BE2C (cell line): Measurements from ENCODE around the gene DUSP22.

ENCODE experiments used
- DNase-seq: peaks from one replicate; pipeline ENCODE4 v3.0.0-alpha.2; 2020
- H3K27me3 ChIP-seq: fragments of 250-450 bp; sonication (Bioruptor Pico); 2 replicates; pipeline ENCODE4 v1.5.1; 2020; ENCODE audit warnings: mild to moderate bottlenecking
- H3K36me3 ChIP-seq: fragments of 250-450 bp; sonication (Bioruptor Pico); 2 replicates; pipeline ENCODE4 v1.5.1; 2020; ENCODE audit warnings: mild to moderate bottlenecking
- H3K4me1 ChIP-seq: fragments of 250-450 bp; sonication (Bioruptor Pico); 2 replicates; pipeline ENCODE4 v1.5.1; 2020
- H3K4me3 ChIP-seq: 2 replicates; pipeline ENCODE4 v1.5.1; 2011; ENCODE audit warnings: low read depth, low read length
- H3K9me3 ChIP-seq: fragments of 250-450 bp; sonication (Bioruptor Pico); 2 replicates; pipeline ENCODE4 v1.5.1; 2020
- TF ChIP-seq, protein P1 (sequence below): IDR thresholded peaks from 2 replicates; pipeline ENCODE4 v1.5.1; 2012; ENCODE audit warnings: mild to moderate bottlenecking, low read depth, low read length

DUSP22 gene

DNA sequence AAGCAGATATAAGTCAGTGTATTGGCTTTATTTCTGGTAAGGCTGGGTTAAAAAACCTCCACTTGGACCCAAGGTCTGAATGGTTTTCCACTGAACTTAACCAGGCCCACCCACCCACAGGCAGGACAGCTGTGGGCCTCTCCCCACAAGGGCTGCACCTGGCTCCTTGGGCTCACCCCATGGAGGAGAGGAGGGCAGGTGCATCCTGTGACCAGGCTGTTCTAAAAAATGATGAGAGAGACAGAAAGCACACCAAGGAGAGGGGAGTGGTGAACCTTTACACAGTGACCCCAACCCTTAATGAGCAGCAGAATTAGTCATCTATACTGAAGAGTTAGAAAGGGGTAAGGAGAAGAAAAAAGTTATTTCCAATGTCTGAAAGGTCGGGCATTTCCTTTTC is 34.5 kb upstream of the DUSP22 start:
- TF ChIP-seq, protein P1, sequence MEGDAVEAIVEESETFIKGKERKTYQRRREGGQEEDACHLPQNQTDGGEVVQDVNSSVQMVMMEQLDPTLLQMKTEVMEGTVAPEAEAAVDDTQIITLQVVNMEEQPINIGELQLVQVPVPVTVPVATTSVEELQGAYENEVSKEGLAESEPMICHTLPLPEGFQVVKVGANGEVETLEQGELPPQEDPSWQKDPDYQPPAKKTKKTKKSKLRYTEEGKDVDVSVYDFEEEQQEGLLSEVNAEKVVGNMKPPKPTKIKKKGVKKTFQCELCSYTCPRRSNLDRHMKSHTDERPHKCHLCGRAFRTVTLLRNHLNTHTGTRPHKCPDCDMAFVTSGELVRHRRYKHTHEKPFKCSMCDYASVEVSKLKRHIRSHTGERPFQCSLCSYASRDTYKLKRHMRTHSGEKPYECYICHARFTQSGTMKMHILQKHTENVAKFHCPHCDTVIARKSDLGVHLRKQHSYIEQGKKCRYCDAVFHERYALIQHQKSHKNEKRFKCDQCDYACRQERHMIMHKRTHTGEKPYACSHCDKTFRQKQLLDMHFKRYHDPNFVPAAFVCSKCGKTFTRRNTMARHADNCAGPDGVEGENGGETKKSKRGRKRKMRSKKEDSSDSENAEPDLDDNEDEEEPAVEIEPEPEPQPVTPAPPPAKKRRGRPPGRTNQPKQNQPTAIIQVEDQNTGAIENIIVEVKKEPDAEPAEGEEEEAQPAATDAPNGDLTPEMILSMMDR = no peak
- Histone ChIP-seq H3K36me3 (no peaks in the 10 kb centered on the region), H3K9me3 (no peaks in the 10 kb centered on the region), H3K4me1 (no peaks in the 10 kb centered on the region), H3K27me3 (no peaks in the 10 kb centered on the region), H3K4me3 (no peak overlapping the region)
- DNase-seq = no peak

GRCh38 chr6:259316-259715 is 33.0 kb upstream of the DUSP22 start:
- TF ChIP-seq, protein P1 = no peak
- H3K27me3 ChIP-seq = no peaks in the 10 kb centered on the region
- no peak overlapping the region for H3K4me3 ChIP-seq
- H3K36me3 ChIP-seq = no peaks in the 10 kb centered on the region
- no peaks in the 10 kb centered on the region for H3K9me3 ChIP-seq
- DNase-seq = no peak
- H3K4me1 ChIP-seq = no peaks in the 10 kb centered on the region

GRCh38 chr6:259901-260508 is 32.3 kb upstream of the DUSP22 start:
- no peak for DNase-seq
- Histone ChIP-seq H3K4me3 (no peak overlapping the region), H3K4me1 (no peaks in the 10 kb centered on the region), H3K27me3 (no peaks in the 10 kb centered on the region), H3K9me3 (no peaks in the 10 kb centered on the region), H3K36me3 (no peaks in the 10 kb centered on the region)
- TF ChIP-seq, protein P1 = no peak

GRCh38 chr6:264626-265025 is 27.7 kb upstream of the DUSP22 start:
- no peak for DNase-seq
- Histone ChIP-seq H3K4me3 (no peak overlapping the region), H3K27me3 (no peaks in the 10 kb centered on the region; the same call in 1 of the 2 replicates), H3K36me3 (no peaks in the 10 kb centered on the region), H3K9me3 (no peaks in the 10 kb centered on the region), H3K4me1 (no peaks in the 10 kb centered on the region)
- TF ChIP-seq, protein P1 = no peak

- Histone ChIP-seq H3K27me3 (no peaks in the 10 kb centered on the region; the same call in none of the 2 replicates), H3K9me3 (no peaks in the 10 kb centered on the region), H3K4me3 (no peak overlapping the region), H3K4me1 (no peaks in the 10 kb centered on the region), H3K36me3 (no peaks in the 10 kb centered on the region)
- TF ChIP-seq, protein P1 = no peak
- no peak for DNase-seq
Measured at GRCh38 chr6:268394-268935, 23.8 kb upstream of the DUSP22 start.

DNA sequence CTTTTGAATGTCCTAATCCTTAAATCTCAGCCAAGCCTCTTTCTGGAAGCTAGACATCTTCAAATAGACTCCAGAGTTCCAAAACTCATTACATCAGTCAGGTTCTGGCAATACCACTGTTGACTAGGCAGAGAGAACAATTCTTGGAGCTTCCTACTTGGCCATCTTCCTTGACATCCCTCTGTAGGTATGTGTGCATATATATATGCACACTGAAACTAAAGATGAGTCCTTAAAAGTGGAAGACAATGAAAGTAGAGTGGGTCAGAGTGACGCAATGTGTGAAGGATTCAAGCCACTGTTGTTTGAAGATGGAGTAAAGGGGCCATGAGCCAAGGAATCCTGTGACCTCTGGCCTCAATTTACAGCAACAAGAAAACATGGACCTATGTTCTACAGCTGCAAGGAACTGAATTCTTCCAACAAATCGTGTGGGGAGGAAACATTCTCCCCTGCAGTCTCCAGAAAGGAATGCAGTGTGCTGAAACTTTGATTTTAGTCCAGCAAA is 18.7 kb upstream of the DUSP22 start:
- Histone ChIP-seq H3K4me3 (no peak overlapping the region), H3K4me1 (no peaks in the 10 kb centered on the region), H3K9me3 (no peaks in the 10 kb centered on the region), H3K36me3 (no peaks in the 10 kb centered on the region), H3K27me3 (no peaks in the 10 kb centered on the region; the same call in none of the 2 replicates)
- DNase-seq = no peak
- TF ChIP-seq, protein P1 = no peak
